PC-9 (cell line): Measurements from ENCODE around the gene TNFRSF25. TPM values are rescaled to one million over a fixed set of nuclear protein-coding genes. Genes with fewer than 3 reads are reported as not detected.
A peak's percentile ranks its signal among the peaks of the same experiment; 100 is the strongest.

ENCODE experiments used
- BruUV-seq: library from RNA; stranded (reverse); fragments of 400-500 nt; replicated peaks from 2 replicates; lab custom pipeline; 2021; lab: Mats Ljungman, UMichigan
- CTCF ChIA-PET: fragments of 300-600 bp; sonication (Branson Sonifier 250); formaldehyde crosslinking; loops from one replicate; lab custom pipeline; 2022; ENCODE audit warnings: antibody characterized with exemption; lab: Charles Lee
- POLR2A ChIA-PET: fragments of 300-600 bp; sonication (Branson Sonifier 250); formaldehyde crosslinking; loops from one replicate; lab custom pipeline; 2022; ENCODE audit warnings: antibody characterized with exemption; ENCODE audit not compliant: unreplicated experiment; lab: Charles Lee
- DNase-seq, 2 experiments: peaks; one replicate each; pipeline versions ENCODE4 v3.0.0 to v3.0.0-alpha.2; 2015 to 2022; ENCODE audit warnings: mixed read lengths in 1 of 2
- H2AFZ ChIP-seq: fragments of 200-600 bp; sonication (generic); 2 replicates; pipeline ENCODE4 v1.8.1; 2017; ENCODE audit warnings: antibody characterized with exemption
- H3F3A ChIP-seq: fragments of 200-600 bp; sonication (generic); 2 replicates; pipeline ENCODE4 v1.8.1; 2017; ENCODE audit warnings: antibody characterized with exemption, mild to moderate bottlenecking, low read depth; ENCODE audit not compliant: insufficient read depth
- H3K27ac ChIP-seq: fragments of 200-600 bp; sonication (generic); 2 replicates; pipeline ENCODE4 v1.6.1; 2016; ENCODE audit warnings: mixed run types
- H3K27me3 ChIP-seq: fragments of 200-600 bp; sonication (generic); 2 replicates; pipeline ENCODE4 v1.6.1; 2016; ENCODE audit warnings: low read depth, mixed run types; ENCODE audit not compliant: insufficient read depth
- H3K36me3 ChIP-seq: fragments of 200-600 bp; sonication (generic); 2 replicates; pipeline ENCODE4 v1.6.1; 2016; ENCODE audit warnings: low read depth, mixed run types
- H3K4me1 ChIP-seq: fragments of 200-600 bp; sonication (generic); replicated peaks from 2 replicates; pipeline ENCODE4 v1.6.1; 2016; ENCODE audit warnings: mixed run types; ENCODE audit not compliant: insufficient read depth
- H3K4me2 ChIP-seq: fragments of 200-600 bp; sonication (generic); 2 replicates; pipeline ENCODE4 v1.6.1; 2017; ENCODE audit warnings: mixed run types
- H3K4me3 ChIP-seq: fragments of 200-600 bp; sonication (generic); 2 replicates; pipeline ENCODE4 v1.6.1; 2016; ENCODE audit warnings: mixed run types
- H3K79me2 ChIP-seq: fragments of 200-600 bp; sonication (generic); 2 replicates; pipeline ENCODE4 v1.6.1; 2017; ENCODE audit warnings: low read depth, mixed run types
- H3K9me2 ChIP-seq: fragments of 200-600 bp; sonication (generic); 2 replicates; pipeline ENCODE4 v1.8.1; 2017; ENCODE audit warnings: mild to moderate bottlenecking; ENCODE audit not compliant: insufficient read depth
- H3K9me3 ChIP-seq: fragments of 200-600 bp; sonication (generic); 2 replicates; pipeline ENCODE4 v1.8.1; 2016; ENCODE audit warnings: low read depth; ENCODE audit not compliant: insufficient read depth
- H4K20me1 ChIP-seq: fragments of 200-600 bp; sonication (generic); 2 replicates; pipeline ENCODE4 v1.8.1; 2017; ENCODE audit not compliant: insufficient read depth
- CTCF ChIP-seq: fragments of 200-600 bp; sonication (generic); conservative IDR thresholded peaks from 2 replicates; pipeline ENCODE4 v1.6.1; 2017; ENCODE audit warnings: mixed run types, antibody characterized with exemption, mild to moderate bottlenecking, moderate library complexity
- EZH2 ChIP-seq: fragments of 200-600 bp; sonication (generic); IDR thresholded peaks from 2 replicates; pipeline ENCODE4 v1.8.0; 2017; ENCODE audit warnings: antibody characterized with exemption, low read depth
- intact Hi-C: fragments of 100-400 bp; cut with micrococcal nuclease; formaldehyde crosslinking; loops from one replicate; pipeline ENCODE4 v1.10.0; 2022; ENCODE audit not compliant: unreplicated experiment
- total RNA-seq: library from RNA; stranded (reverse); gene quantifications from 2 replicates; pipeline ENCODE4 v1.2.3, GENCODE V29; 2021

The TNFRSF25 gene
- total RNA-seq, 1 experiment from 2014 or later = 12.3 TPM

GRCh38 chr1:6420454-6421042, 45.4 kb downstream of the TNFRSF25 start:
- TF ChIP-seq EZH2 (no peak), CTCF (no peak)
- intact Hi-C loops = no loop called here
- POLR2A ChIA-PET = interaction anchor here (0.5 kb wide), 1 partner anchor 48 kb away, joined by 6 read pairs; no protein-coding TSS in a partner anchor
- H3K27ac ChIP-seq = no peak overlapping the region
- H3K79me2 ChIP-seq = no peaks in the 10 kb centered on the region
- no peaks in the 10 kb centered on the region for H3K9me3 ChIP-seq
- no peak overlapping the region for H2AFZ ChIP-seq
- no peak overlapping the region for H3K4me3 ChIP-seq
- CTCF ChIA-PET = interaction anchor here (1.0 kb wide), 1 partner anchor 51 kb away, joined by 6 read pairs; no protein-coding TSS in a partner anchor
- peaks cover 8% of the 10 kb centered on the region; the same call in 1 of the 2 replicates for H3K27me3 ChIP-seq
- H4K20me1 ChIP-seq = no peaks in the 10 kb centered on the region
- H3K36me3 ChIP-seq = no peaks in the 10 kb centered on the region
- H3K4me1 ChIP-seq = peaks cover 12% of the 10 kb centered on the region
- no peak for DNase-seq
- H3F3A ChIP-seq = no peaks in the 10 kb centered on the region; the same call in 1 of the 2 replicates
- no peaks in the 10 kb centered on the region for H3K9me2 ChIP-seq
- no TSS peak for BruUV-seq
- H3K4me2 ChIP-seq = peak overlapping the region; percentile 75; the same call in 1 of the 2 replicates

- Histone ChIP-seq H3K36me3 (no peaks in the 10 kb centered on the region), H3K4me2 (peak within 1 kb of the TSS; percentile 75), H3K27me3 (peaks cover 8% of the 10 kb centered on the region; the same call in 1 of the 2 replicates), H3K9me3 (no peaks in the 10 kb centered on the region), H3K4me1 (peaks cover 19% of the 10 kb centered on the region), H3F3A (peaks cover 4% of the 10 kb centered on the region; the same call in 1 of the 2 replicates), H3K9me2 (no peaks in the 10 kb centered on the region), H2AFZ (no peak within 1 kb of the TSS; the same call in 1 of the 2 replicates), H3K27ac (no peak within 1 kb of the TSS), H3K4me3 (peak within 1 kb of the TSS; percentile 48; the same call in 1 of the 2 replicates), H3K79me2 (no peaks in the 10 kb centered on the region), H4K20me1 (no peaks in the 10 kb centered on the region)
- BruUV-seq = no TSS peak
- DNase-seq = peak in 1 of 2 experiments; percentile 67
- POLR2A ChIA-PET = interaction anchor here (0.5 to 0.7 kb wide), 2 partner anchors 47 to 89 kb away, joined by 6 to 12 read pairs; no protein-coding TSS in a partner anchor
- CTCF ChIA-PET = interaction anchor here (0.6 to 1.0 kb wide), 3 partner anchors 52 to 381 kb away, joined by 4 to 7 read pairs (median 6); no protein-coding TSS in a partner anchor
- intact Hi-C loops = no loop called here
- TF ChIP-seq EZH2 = no peak
These were observed 46.0 kb downstream of the TNFRSF25 start, which contains the start of gene HES2 for GRCh38 chr1:6419804-6420453. Gene HES2, minus strand, starts transcription at chr1:6419919. Its CDS starts 99 bp downstream, at chr1:6419820.

- Histone ChIP-seq H3K9me2 (no peaks in the 10 kb centered on the region), H4K20me1 (no peaks in the 10 kb centered on the region), H3K27ac (no peak overlapping the region), H3K9me3 (no peaks in the 10 kb centered on the region), H3K79me2 (no peaks in the 10 kb centered on the region), H3K27me3 (peaks cover 8% of the 10 kb centered on the region; the same call in 1 of the 2 replicates), H3K4me2 (peak overlapping the region; percentile 75), H3K4me3 (peak overlapping the region; percentile 48; the same call in 1 of the 2 replicates), H3F3A (peaks cover 8% of the 10 kb centered on the region; the same call in 1 of the 2 replicates), H3K4me1 (peaks cover 24% of the 10 kb centered on the region), H2AFZ (no peak overlapping the region), H3K36me3 (no peaks in the 10 kb centered on the region)
- no peak for TF ChIP-seq CTCF
- TF ChIP-seq EZH2 = no peak
- ChIA-PET POLR2A (interaction anchor here (0.7 kb wide), 1 partner anchor 90 kb away, joined by 12 read pairs; no protein-coding TSS in a partner anchor), CTCF (interaction anchor here (0.6 to 1.0 kb wide), 3 partner anchors 53 to 382 kb away, joined by 4 to 7 read pairs (median 6); no protein-coding TSS in a partner anchor)
- DNase-seq = no peak
- intact Hi-C loops = no loop called here
- BruUV-seq = no TSS peak
These were observed 46.6 kb downstream of the TNFRSF25 start for GRCh38 chr1:6419397-6419803.
